Heart left ventricle (tissue), 13 donors: Measurements from ENCODE around the gene PSAT1.

Experiments
- POLR2A ChIP-seq, 2 donors: fragments of 450-650 bp; IDR thresholded peaks; one replicate each; pipeline ENCODE4 v1.6.1; 2017; ENCODE audit warnings: antibody characterized with exemption in 2 of 2, mild to moderate bottlenecking in 2 of 2, moderate library complexity in 2 of 2
- TF ChIP-seq, protein P1 (sequence below), 12 donors: fragments of 200-600 bp; sonication (generic) in 4 of 12; IDR thresholded peaks; one replicate each; pipeline versions ENCODE4 v1.5.0 to v1.8.0; 2018 to 2022; ENCODE audit warnings: antibody characterized with exemption in 12 of 12, mild to moderate bottlenecking in 5 of 12
- donor health status: ischemic (EF 13 %, LVEDD 7.1; RV severe dilation, severe dysfunction).
- donor health status: DM: no; HTN: yes; CAD: no.
- donor health status: DM: no; HTN: no; CAD: no.
- donor health status: ischemic (EF 25% LVEDD 6.9; RV normal size, moderate dysfunction).
- donor health status: ischemic (EF 25% LVEDD 5.7; RV mildly dilated, moderate dysfunction).
- donor health status: ischemic (EF 35%, LVEDD 5.7; RV mildly dilated, moderate dysfunction).
- donor health status: nonischemic (EF 11% LVEDD 7.7; RV severe dilation, severe dysfunction).
- donor health status: DM: yes; HTN: yes; CAD: no.
- donor health status: PGD.
- donor health status: ischemic (EF 29% LVEDD 5.4; RV normal size, mild dysfunction).
- donor health status: nonischemic (EF 23%, LVEDD 6.1; RV moderate dilation, normal function).

DNA sequence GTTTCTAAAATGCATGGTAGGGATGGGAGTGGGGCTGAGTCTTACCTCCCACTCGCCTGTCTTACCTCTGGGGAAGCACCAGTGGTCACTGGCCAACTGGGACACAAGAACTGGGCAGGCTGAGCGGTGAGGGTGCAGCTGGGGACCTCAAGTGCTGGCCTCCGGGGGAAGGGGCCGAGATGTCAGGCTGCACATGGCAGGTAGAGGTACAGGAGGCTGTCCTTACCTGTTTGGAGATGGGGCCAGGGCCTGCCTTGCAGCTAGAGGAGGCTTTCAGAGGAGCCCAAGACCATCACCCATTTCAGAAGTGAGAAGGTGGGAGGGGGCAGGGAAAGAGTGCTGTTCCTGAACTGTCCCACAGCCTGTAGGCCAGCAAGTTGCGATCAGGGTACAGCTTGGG is 14.2 kb downstream of the PSAT1 start:
- TF ChIP-seq, protein P1, sequence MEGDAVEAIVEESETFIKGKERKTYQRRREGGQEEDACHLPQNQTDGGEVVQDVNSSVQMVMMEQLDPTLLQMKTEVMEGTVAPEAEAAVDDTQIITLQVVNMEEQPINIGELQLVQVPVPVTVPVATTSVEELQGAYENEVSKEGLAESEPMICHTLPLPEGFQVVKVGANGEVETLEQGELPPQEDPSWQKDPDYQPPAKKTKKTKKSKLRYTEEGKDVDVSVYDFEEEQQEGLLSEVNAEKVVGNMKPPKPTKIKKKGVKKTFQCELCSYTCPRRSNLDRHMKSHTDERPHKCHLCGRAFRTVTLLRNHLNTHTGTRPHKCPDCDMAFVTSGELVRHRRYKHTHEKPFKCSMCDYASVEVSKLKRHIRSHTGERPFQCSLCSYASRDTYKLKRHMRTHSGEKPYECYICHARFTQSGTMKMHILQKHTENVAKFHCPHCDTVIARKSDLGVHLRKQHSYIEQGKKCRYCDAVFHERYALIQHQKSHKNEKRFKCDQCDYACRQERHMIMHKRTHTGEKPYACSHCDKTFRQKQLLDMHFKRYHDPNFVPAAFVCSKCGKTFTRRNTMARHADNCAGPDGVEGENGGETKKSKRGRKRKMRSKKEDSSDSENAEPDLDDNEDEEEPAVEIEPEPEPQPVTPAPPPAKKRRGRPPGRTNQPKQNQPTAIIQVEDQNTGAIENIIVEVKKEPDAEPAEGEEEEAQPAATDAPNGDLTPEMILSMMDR (IDR thresholded peaks at IDR 0.05) = no peak
- TF ChIP-seq POLR2A (IDR thresholded peaks at IDR 0.05) = no peak
